Activated naive CD8-positive, alpha-beta T cell treated with anti-CD3 and anti-CD28 coated beads, Interleukin-2, amount 50 U/mL, for 24 hours (primary cell): Measurements from ENCODE around the gene RNF135.
"Not testable (repeated sequence)": the region's sequence is repeated elsewhere in the genome, so short reads cannot be mapped to it uniquely, and the experiment has no call there.

Experiments
- ATAC-seq: fragments of 150-1000 bp; cut with Tn5 transposase; one replicate; pipeline ENCODE4 v1.10.0; 2021
- DNase-seq: peaks from one replicate; pipeline ENCODE4 v3.0.0; 2021
- H3K27ac Mint-ChIP-seq: one replicate; pipeline ENCODE4 v1.8.0; 2021; ENCODE audit warnings: mild to moderate bottlenecking, mixed read lengths
- H3K27me3 Mint-ChIP-seq: one replicate; pipeline ENCODE4 v1.8.0; 2021; ENCODE audit warnings: mixed read lengths
- H3K36me3 Mint-ChIP-seq: one replicate; pipeline ENCODE4 v1.8.0; 2021; ENCODE audit warnings: low read depth, mixed read lengths
- H3K4me1 Mint-ChIP-seq: one replicate; pipeline ENCODE4 v1.8.0; 2021; ENCODE audit warnings: mixed read lengths
- H3K4me3 Mint-ChIP-seq: one replicate; pipeline ENCODE4 v1.8.0; 2021; ENCODE audit warnings: mild to moderate bottlenecking, moderate library complexity, mixed read lengths
- H3K9me3 Mint-ChIP-seq: one replicate; pipeline ENCODE4 v1.8.0; 2021; ENCODE audit warnings: mixed read lengths

RNF135 gene, protein sequence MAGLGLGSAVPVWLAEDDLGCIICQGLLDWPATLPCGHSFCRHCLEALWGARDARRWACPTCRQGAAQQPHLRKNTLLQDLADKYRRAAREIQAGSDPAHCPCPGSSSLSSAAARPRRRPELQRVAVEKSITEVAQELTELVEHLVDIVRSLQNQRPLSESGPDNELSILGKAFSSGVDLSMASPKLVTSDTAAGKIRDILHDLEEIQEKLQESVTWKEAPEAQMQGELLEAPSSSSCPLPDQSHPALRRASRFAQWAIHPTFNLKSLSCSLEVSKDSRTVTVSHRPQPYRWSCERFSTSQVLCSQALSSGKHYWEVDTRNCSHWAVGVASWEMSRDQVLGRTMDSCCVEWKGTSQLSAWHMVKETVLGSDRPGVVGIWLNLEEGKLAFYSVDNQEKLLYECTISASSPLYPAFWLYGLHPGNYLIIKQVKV

DNA sequence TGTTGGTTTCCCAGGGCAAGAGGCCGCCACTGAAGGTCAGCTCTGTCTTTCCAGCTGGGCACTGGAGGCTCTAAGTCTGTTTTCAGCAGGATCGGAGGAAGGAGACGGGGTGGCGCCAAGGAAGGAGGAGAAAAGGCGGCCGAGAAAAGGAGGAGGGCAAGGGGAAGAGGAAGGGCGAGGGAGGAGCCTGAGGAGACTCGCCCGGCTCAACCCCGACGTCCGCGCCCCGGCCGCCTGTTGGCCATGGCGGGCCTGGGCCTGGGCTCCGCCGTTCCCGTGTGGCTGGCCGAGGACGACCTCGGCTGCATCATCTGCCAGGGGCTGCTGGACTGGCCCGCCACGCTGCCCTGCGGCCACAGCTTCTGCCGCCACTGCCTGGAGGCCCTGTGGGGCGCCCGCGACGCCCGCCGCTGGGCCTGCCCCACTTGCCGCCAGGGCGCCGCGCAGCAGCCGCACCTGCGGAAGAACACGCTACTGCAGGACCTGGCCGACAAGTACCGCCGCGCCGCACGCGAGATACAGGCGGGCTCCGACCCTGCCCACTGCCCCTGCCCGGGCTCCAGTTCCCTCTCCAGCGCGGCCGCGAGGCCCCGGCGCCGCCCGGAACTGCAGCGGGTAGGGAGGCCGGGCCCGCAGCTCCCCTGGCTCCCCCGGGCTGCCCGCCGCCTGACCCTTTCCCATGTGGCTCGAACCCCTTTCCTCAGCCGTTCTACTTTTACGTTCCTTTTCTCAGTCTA lies at the start of gene RNF135:
RNF135 (plus strand) TSS at position 209 of the 737 bp plus-strand sequence; CDS start at position 244, 35 bp downstream.
- Mint-ChIP-seq H3K27ac (peak within 1 kb of the TSS; percentile 89), H3K9me3 (peaks cover 4% of the 10 kb centered on the region), H3K4me3 (peak within 1 kb of the TSS; percentile 86), H3K4me1 (peaks cover 48% of the 10 kb centered on the region), H3K27me3 (peaks cover 15% of the 10 kb centered on the region), H3K36me3 (peaks cover 23% of the 10 kb centered on the region)
- peak; percentile 66 for DNase-seq
- peak; percentile 83 for ATAC-seq

DNA sequence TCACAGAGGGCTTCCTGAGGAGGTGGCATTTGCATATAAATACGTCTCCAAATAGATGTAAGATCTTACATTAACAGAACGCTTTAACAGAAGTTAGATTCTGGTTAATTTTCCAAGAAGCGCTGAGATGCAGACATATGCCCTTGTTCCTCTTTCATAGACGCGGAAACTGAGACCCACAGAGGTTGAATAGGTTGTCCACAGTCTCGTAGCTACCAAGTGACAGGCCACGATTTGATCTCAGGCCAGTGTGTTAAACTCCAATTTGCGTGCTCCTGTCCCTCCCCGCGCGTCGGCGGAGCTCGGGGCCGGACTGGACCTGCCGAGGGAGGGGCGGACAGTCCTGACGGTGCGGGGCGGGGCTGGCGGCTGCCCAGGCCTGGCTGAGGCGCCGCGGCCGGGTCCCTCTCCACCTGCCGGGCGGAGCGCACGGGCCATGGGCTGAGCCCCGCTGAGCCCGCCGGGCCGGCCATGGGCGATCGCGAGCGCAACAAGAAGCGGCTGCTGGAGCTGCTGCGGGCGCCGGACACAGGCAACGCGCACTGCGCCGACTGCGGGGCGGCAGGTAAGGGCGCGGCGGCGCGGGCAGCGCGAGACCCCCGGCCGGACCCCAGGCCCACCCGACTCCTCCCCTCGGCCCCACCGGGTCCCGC lies 49.2 kb upstream of the RNF135 start, which contains the start of gene ADAP2:
ADAP2 (plus strand) TSS at position 402 of the 653 bp plus-strand sequence; CDS start at position 472, 70 bp downstream.
- Mint-ChIP-seq H3K27ac (no peak within 1 kb of the TSS), H3K9me3 (no peaks in the 10 kb centered on the region), H3K4me3 (peak within 1 kb of the TSS; percentile 69), H3K27me3 (peaks cover 45% of the 10 kb centered on the region), H3K4me1 (peaks cover 10% of the 10 kb centered on the region), H3K36me3 (no peaks in the 10 kb centered on the region)
- peak; percentile 17 for ATAC-seq
- DNase-seq: peak; percentile 6

DNA sequence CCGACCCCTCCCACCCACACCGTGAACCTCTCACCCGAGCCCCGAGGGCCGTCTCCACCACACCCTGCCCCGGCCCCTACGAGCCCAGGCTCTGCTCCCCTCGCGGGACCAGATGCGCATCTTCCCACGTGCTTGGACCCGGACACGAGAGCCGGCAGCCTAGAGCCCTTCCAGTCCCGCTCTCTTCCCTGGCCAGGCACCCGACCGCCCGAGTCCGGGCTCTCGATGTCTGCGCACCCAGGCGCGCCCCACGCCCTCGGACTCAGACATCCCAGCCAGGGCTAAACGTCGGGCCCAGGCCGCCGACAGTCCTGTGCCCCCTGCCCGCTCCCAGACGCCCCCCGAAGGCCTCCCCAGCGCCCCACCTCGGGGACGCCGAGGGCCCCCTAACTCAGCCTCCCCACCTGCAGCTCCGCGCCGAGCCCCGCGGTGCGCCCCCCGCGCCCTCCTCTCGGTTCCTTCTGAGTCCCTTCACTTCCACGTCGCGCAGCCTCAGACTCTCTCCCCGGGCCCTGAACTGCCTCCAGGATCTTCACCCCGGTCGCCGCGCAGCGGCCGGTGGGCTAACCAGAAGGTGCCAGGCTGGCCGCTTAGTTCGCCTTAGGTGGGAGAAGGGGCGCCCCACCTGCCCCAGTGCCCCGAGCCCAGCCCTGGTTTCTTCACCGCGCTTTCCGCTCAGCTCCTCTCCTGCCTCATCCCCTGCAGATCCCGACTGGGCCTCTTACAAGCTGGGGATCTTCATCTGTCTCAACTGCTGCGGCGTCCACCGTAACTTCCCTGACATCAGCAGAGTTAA lies 48.4 kb upstream of the RNF135 start:
- peak overlapping the region; percentile 69 for H3K4me3 Mint-ChIP-seq
- peaks cover 49% of the 10 kb centered on the region for H3K27me3 Mint-ChIP-seq
- no peaks in the 10 kb centered on the region for H3K36me3 Mint-ChIP-seq
- H3K9me3 Mint-ChIP-seq: no peaks in the 10 kb centered on the region
- no peak overlapping the region for H3K27ac Mint-ChIP-seq
- ATAC-seq (peak; percentile 30), DNase-seq (peak; percentile 14)
- H3K4me1 Mint-ChIP-seq: peaks cover 10% of the 10 kb centered on the region

DNA sequence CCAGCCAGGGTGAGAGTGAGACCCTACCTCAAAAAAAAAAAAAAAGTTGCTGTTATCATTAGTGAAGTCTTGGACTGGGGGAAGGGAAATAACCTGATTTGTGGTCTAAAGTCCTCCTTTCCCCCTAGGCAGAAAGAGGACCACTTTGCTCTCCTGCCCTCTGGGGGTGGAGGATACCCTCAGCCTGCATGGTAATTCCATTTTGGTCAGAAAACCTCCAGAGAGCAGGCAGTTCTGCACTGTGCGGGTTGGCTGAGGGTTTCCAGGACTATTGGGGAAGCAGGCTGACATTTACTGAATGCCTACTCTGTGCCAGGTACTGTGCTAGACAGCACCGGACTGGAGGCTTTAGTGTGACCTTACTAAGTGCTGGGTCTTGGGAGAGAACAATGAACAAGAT lies 46.5 kb upstream of the RNF135 start:
- peaks cover 10% of the 10 kb centered on the region for H3K4me1 Mint-ChIP-seq
- no peak overlapping the region for H3K4me3 Mint-ChIP-seq
- ATAC-seq: no peak
- no peak overlapping the region for H3K27ac Mint-ChIP-seq
- no peaks in the 10 kb centered on the region for H3K9me3 Mint-ChIP-seq
- no peaks in the 10 kb centered on the region for H3K36me3 Mint-ChIP-seq
- peaks cover 49% of the 10 kb centered on the region for H3K27me3 Mint-ChIP-seq
- no peak for DNase-seq

DNA sequence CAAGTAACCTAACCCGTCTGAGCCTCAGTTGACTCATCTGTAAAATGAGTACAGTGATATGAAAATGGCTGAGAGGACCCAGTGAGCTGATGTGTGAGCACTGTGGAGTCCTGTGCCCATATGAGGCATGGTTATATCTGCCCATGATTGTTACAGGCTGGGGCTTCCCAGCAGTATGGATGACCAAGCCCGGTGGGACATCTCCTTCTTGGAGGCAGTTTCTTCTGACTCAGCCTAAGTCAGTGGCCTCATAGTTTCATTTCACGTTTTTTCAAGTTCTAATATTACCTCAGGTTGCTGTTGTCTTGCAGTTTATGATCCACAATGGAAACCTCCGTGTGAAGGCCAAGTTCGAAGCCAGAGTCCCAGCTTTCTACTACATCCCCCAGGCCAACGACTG lies 44.3 kb upstream of the RNF135 start:
- no peak for DNase-seq
- no peaks in the 10 kb centered on the region for H3K9me3 Mint-ChIP-seq
- H3K4me3 Mint-ChIP-seq: no peak overlapping the region
- H3K4me1 Mint-ChIP-seq: peaks cover 3% of the 10 kb centered on the region
- no peak for ATAC-seq
- H3K27ac Mint-ChIP-seq: no peak overlapping the region
- H3K27me3 Mint-ChIP-seq: peaks cover 33% of the 10 kb centered on the region
- no peaks in the 10 kb centered on the region for H3K36me3 Mint-ChIP-seq

DNA sequence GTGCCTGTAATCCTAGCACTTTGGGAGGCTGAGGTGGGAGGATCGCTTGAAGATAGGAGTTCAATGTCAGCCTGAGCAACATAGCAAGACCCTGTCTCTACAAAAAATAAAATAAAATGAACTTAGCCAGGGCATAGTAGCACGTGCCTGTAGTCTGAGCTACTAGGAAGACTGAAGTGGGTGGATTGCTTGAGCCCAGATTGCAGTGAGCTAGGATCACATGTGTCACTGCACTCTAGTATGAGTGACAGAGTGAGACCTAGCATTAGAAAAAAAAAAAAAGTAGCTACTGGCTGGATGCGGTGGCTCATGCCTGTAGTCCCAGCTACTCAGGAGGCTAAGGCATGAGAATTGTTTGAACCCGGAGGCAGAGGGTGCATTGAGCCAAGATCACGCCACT lies 43.1 kb upstream of the RNF135 start:
- Mint-ChIP-seq H3K36me3 (no peaks in the 10 kb centered on the region), H3K27me3 (peaks cover 25% of the 10 kb centered on the region), H3K27ac (no peak overlapping the region), H3K9me3 (no peaks in the 10 kb centered on the region), H3K4me1 (peaks cover 2% of the 10 kb centered on the region), H3K4me3 (no peak overlapping the region)
- DNase-seq (no peak), ATAC-seq (no peak)

DNA sequence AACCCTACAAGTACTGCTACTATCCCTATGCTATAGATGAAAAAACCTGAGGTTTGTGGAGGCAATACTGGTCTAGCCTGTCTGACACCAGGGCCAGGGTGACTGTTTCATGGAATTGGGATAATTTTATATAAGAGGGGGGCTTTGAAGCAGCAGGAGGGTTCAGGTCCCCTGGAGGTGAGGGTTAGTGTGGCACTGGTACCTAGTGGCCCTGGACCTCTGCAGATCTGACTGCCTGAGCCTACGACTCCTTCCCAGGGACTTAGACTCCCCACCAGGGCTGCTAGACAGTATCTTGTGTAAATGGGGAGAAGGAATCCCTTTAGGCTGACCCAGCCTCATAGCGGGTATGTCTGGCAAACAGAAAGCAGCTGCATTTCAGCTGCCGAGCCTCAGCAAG lies 42.3 kb upstream of the RNF135 start:
- H3K9me3 Mint-ChIP-seq: no peaks in the 10 kb centered on the region

DNA sequence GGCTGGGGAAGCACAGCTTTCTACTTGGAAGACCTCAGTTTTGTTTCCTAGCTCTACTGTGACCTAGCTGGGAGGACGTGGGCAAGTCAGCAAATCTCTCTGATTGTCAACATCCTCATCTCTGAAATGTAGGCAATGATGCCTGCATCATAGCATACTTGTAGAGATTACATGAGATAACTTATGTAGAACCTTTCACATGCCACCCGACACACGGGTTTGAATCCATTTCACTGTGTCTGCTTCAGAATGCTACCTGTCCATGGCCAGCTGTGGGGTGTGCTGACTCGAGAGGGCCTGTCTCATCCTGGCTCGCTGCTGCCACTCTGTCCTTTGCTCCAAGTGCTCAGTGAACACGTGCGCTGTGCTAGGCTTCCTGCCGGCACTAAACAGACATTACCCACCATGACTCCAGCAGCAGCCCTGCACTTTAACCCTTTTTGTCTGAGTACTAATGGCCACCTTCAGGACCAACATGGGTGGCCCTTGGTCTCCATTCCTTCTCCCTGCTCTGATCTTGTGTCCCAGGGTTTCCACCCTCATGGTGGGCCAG lies 41.7 kb upstream of the RNF135 start:
- ATAC-seq (no peak), DNase-seq (no peak)
- H3K27ac Mint-ChIP-seq: no peak overlapping the region
- H3K4me1 Mint-ChIP-seq: no peaks in the 10 kb centered on the region
- H3K9me3 Mint-ChIP-seq: no peaks in the 10 kb centered on the region
- H3K36me3 Mint-ChIP-seq: no peaks in the 10 kb centered on the region
- no peak overlapping the region for H3K4me3 Mint-ChIP-seq
- H3K27me3 Mint-ChIP-seq: peaks cover 13% of the 10 kb centered on the region

More for the DNA sequence above, 42.3 kb upstream of the RNF135 start:
- no peak overlapping the region for H3K27ac Mint-ChIP-seq
- no peak overlapping the region for H3K4me3 Mint-ChIP-seq
- DNase-seq (no peak), ATAC-seq (no peak)
- H3K4me1 Mint-ChIP-seq: no peaks in the 10 kb centered on the region
- peaks cover 18% of the 10 kb centered on the region for H3K27me3 Mint-ChIP-seq
- H3K36me3 Mint-ChIP-seq: no peaks in the 10 kb centered on the region

DNA sequence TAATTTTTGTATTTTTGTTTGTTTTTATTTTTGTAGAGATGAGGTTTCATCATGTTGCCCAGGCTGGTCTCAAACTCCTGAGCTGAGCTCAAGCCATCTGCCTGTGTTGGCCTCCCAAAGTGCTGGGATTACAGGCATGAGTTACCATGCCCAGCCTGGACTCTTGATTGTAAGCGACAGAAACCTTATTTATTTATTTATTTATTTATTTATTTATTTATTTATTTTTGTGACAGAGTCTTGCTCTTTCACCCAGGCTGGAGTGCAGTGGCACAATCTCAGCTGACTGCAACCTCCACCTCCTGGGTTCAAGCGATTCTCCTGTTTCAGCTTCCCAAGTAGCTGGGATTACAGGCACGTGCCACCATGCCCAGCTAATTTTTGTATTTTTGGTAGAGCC lies 41.0 kb upstream of the RNF135 start:
- not testable (repeated sequence) for H3K27me3 Mint-ChIP-seq, H3K4me3 Mint-ChIP-seq, ATAC-seq, DNase-seq, H3K4me1 Mint-ChIP-seq, H3K27ac Mint-ChIP-seq, H3K9me3 Mint-ChIP-seq, H3K36me3 Mint-ChIP-seq

DNA sequence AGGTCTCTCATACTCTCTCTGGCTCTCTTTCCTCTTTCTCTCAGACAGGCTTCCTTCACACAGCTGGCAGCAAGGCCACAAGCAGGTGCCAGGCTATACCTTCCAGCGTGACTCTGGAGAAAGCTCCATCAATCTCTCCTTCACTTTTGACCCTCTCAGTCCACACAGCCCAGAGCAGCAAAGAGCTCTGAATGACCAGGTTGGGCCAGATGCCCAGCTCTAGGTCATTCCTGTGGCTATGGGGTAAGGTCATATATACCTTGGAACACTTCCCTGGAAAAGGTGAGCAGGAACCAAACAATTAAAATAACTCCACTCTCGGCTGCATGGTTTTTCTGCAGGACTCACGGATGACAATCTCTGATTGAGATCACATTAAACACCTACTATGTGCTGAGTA lies 40.3 kb upstream of the RNF135 start:
- DNase-seq (no peak), ATAC-seq (no peak)
- H3K27ac Mint-ChIP-seq: no peak overlapping the region
- H3K9me3 Mint-ChIP-seq: no peaks in the 10 kb centered on the region
- H3K4me1 Mint-ChIP-seq: no peaks in the 10 kb centered on the region
- no peak overlapping the region for H3K4me3 Mint-ChIP-seq
- peaks cover 9% of the 10 kb centered on the region for H3K27me3 Mint-ChIP-seq
- H3K36me3 Mint-ChIP-seq: no peaks in the 10 kb centered on the region

DNA sequence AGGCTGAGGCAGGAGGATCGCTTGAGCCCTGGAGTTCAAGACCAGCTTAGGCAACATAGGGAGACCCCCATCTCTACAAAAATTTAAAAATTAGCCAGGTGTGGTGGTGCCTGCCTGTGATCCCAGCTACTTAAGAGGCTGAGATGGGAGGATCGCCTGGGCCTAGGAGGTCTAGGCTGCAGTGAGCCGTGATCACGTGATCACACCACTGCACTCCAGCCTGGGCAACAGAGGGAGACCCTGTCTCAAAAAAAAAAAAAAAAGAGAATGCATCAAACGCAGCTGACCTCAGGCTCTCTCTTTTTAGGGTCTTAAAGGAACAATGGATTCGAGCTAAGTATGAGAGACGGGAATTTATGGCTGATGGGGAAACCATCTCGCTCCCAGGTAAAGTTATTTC lies 39.3 kb upstream of the RNF135 start:
- H3K27me3 Mint-ChIP-seq, H3K9me3 Mint-ChIP-seq, H3K36me3 Mint-ChIP-seq, H3K4me3 Mint-ChIP-seq, ATAC-seq, H3K4me1 Mint-ChIP-seq, H3K27ac Mint-ChIP-seq, DNase-seq: not testable (repeated sequence)

DNA sequence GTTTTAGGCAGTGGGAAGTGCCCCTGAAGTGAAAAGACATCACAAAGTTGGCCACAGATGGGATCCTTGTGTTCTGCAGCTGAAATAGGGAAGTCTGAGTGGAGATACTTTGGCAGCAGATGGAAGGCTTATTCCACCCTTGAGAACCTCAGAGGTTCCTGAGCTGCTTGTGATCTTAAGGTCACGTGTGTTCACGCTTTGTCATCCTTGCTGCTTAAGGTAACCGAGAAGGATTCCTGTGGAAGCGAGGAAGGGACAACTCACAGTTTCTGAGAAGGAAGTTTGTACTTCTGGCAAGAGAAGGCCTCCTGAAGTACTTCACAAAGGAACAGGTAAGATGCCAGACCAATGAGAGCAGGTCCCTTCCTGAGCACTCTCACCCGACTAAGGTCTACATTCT lies 36.9 kb upstream of the RNF135 start:
- H3K27me3 Mint-ChIP-seq: no peaks in the 10 kb centered on the region
- DNase-seq (no peak), ATAC-seq (no peak)
- no peak overlapping the region for H3K4me3 Mint-ChIP-seq
- peaks cover 1% of the 10 kb centered on the region for H3K4me1 Mint-ChIP-seq
- H3K27ac Mint-ChIP-seq: no peak overlapping the region
- H3K36me3 Mint-ChIP-seq: no peaks in the 10 kb centered on the region
- H3K9me3 Mint-ChIP-seq: no peaks in the 10 kb centered on the region

DNA sequence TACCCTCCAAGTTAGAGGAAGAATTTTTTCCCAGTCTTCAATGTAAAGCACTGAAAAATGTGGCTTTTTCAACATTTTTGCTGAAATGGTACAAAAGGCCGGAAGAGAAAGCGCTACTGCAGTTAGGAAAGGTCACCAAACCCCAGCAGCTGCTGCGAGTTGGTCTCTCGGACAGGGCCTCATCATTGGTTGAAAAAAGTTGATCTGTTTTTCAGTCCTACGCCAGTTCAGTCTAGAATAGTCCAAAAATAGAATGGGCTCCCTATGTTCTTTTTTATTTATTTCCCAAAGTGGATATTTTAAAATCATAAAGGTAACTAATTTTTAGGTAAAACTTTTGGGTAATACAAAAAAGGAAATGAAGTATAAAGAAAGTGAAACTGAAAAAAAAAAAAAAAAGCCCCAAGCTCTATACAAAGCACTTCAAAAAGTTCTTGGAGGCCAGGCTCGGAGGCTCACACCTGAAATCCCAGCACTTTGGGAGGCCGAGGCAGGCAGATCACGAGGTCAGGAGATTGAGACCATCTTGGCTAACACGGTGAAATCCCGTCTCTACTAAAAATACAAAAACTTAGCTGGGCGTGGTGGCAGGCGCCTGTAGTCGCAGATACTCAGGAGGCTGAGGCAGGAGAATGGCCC lies 31.7 kb upstream of the RNF135 start:
- H3K27ac Mint-ChIP-seq: no peak overlapping the region
- H3K4me1 Mint-ChIP-seq: peaks cover 6% of the 10 kb centered on the region
- H3K9me3 Mint-ChIP-seq: no peaks in the 10 kb centered on the region
- no peaks in the 10 kb centered on the region for H3K36me3 Mint-ChIP-seq
- no peak for ATAC-seq
- no peak for DNase-seq
- no peak overlapping the region for H3K4me3 Mint-ChIP-seq
- H3K27me3 Mint-ChIP-seq: no peaks in the 10 kb centered on the region
